Fibroblast of lung (primary cell): ENCODE data around the gene BZW1. TPM values are rescaled to one million over a fixed set of nuclear protein-coding genes. Genes with fewer than 3 reads are reported as not detected.

Experiments used
- DNase-seq, 2 donors: peaks; one replicate each; pipeline versions ENCODE4 v3.0.0 to v3.0.0-alpha.2; 2010; ENCODE audit warnings: low read depth in 2 of 2
- H2AFZ ChIP-seq: 2 replicates; pipeline ENCODE4 v1.5.1; 2012; ENCODE audit warnings: low read length, control low read depth, inconsistent platforms
- H3K27ac ChIP-seq: 2 replicates; pipeline ENCODE4 v1.5.1; 2011; ENCODE audit warnings: low read length, control low read depth; ENCODE audit not compliant: insufficient read depth
- H3K27me3 ChIP-seq: 2 replicates; pipeline ENCODE4 v1.5.1; 2011; ENCODE audit warnings: mild to moderate bottlenecking, low read length; ENCODE audit not compliant: control insufficient read depth, insufficient read depth
- H3K36me3 ChIP-seq: 2 replicates; pipeline ENCODE4 v1.5.1; 2011; ENCODE audit warnings: low read length; ENCODE audit not compliant: control insufficient read depth, insufficient read depth
- H3K4me1 ChIP-seq: 2 replicates; pipeline ENCODE4 v1.5.1; 2011; ENCODE audit warnings: low read length; ENCODE audit not compliant: control insufficient read depth, insufficient read depth; ENCODE audit errors: extremely low read depth
- H3K4me2 ChIP-seq: 2 replicates; pipeline ENCODE4 v1.5.1; 2011; ENCODE audit warnings: low read length, control low read depth; ENCODE audit not compliant: insufficient read depth; ENCODE audit errors: extremely low read depth
- H3K4me3 ChIP-seq, 4 experiments: fragments of 200-600 bp in 1 of 4; sonication (generic) in 1 of 4; replicated peaks in 1 of 4; 2 replicates each; pipeline ENCODE4 v1.5.1; 2011 to 2016; ENCODE audit warnings: low read length in 4 of 4, low read depth in 3 of 4, mild to moderate bottlenecking in 3 of 4, control low read depth in 2 of 4, inconsistent platforms in 1 of 4, mixed read lengths in 1 of 4; ENCODE audit not compliant: insufficient read depth in 1 of 4; ENCODE audit errors: control extremely low read depth in 1 of 4
- H3K79me2 ChIP-seq: 2 replicates; pipeline ENCODE4 v1.5.1; 2012; ENCODE audit warnings: mild to moderate bottlenecking, low read length, inconsistent platforms; ENCODE audit not compliant: control insufficient read depth, insufficient read depth
- H3K9ac ChIP-seq: 2 replicates; pipeline ENCODE4 v1.5.1; 2011; ENCODE audit warnings: mild to moderate bottlenecking, low read length, control low read depth; ENCODE audit not compliant: insufficient read depth
- H3K9me3 ChIP-seq: 2 replicates; pipeline ENCODE4 v1.5.1; 2012; ENCODE audit warnings: low read depth, low read length; ENCODE audit not compliant: control insufficient read depth, insufficient read depth
- H4K20me1 ChIP-seq: 2 replicates; pipeline ENCODE4 v1.5.1; 2011; ENCODE audit warnings: low read length; ENCODE audit not compliant: control insufficient read depth, insufficient read depth; ENCODE audit errors: extremely low read depth
- EZH2 ChIP-seq: IDR thresholded peaks from 2 replicates; pipeline ENCODE4 v1.5.1; 2012; ENCODE audit warnings: low read length, control low read depth, mild to moderate bottlenecking; ENCODE audit errors: missing control alignments
- polyA plus RNA-seq, 2 donors: library from polyadenylated mRNA; depleted of rRNA in 1 of 2; stranded (reverse) in 1 of 2; unstranded in 1 of 2; fragments of >200 nt; gene quantifications; 2 replicates each; pipeline ENCODE4 v1.2.1, GENCODE V29; 2011 to 2012; ENCODE audit warnings: missing spikeins in 1 of 2
- total RNA-seq: library from RNA; depleted of rRNA; stranded (reverse); fragments of >200 nt; gene quantifications from 2 replicates; pipeline ENCODE4 v1.2.1, GENCODE V29; 2014
- TF ChIP-seq, protein P1 (sequence below), 2 donors: IDR thresholded peaks in 1 of 2; conservative IDR thresholded peaks in 1 of 2; 1 replicate in 1 of 2; 2 replicates in 1 of 2; pipeline ENCODE4 v1.5.1; 2011 to 2012; ENCODE audit warnings: low read length in 2 of 2, control low read depth in 1 of 2, inconsistent platforms in 1 of 2, low read depth in 1 of 2, mild to moderate bottlenecking in 1 of 2

BZW1 gene
- total and polyA plus RNA-seq, 2 donors (not counting 1 experiment from before 2014, with no cell fraction given): 325 to 425 TPM

DNA sequence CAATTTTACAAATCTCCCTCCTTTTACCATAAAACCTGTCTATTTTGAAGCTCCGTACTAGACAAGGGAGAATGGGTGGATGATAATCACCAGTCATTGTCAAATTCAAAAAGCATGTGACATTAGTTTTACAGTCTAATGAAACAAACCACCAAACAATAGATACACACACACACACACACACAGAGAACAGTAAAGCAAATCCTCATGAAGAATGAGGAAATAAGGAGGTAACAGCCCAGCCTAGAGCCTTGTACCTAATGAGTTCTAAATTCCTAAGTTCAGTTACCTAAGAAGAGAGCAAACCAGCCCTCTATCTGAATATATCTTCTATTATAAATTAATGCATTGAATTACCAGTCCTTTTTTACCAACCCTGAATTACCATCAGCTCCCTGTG is 36.8 kb upstream of the BZW1 start:
- no peak for DNase-seq
- Histone ChIP-seq H4K20me1 (no peaks in the 10 kb centered on the region), H3K9ac (no peak overlapping the region), H3K4me1 (peaks cover 3% of the 10 kb centered on the region), H3K27ac (no peak overlapping the region), H3K36me3 (no peaks in the 10 kb centered on the region), H3K9me3 (no peaks in the 10 kb centered on the region), H3K4me2 (no peak overlapping the region), H3K79me2 (no peaks in the 10 kb centered on the region), H2AFZ (no peak overlapping the region), H3K4me3 (no peak overlapping the region), H3K27me3 (no peaks in the 10 kb centered on the region)
- no peak for TF ChIP-seq EZH2
- TF ChIP-seq, protein P1, sequence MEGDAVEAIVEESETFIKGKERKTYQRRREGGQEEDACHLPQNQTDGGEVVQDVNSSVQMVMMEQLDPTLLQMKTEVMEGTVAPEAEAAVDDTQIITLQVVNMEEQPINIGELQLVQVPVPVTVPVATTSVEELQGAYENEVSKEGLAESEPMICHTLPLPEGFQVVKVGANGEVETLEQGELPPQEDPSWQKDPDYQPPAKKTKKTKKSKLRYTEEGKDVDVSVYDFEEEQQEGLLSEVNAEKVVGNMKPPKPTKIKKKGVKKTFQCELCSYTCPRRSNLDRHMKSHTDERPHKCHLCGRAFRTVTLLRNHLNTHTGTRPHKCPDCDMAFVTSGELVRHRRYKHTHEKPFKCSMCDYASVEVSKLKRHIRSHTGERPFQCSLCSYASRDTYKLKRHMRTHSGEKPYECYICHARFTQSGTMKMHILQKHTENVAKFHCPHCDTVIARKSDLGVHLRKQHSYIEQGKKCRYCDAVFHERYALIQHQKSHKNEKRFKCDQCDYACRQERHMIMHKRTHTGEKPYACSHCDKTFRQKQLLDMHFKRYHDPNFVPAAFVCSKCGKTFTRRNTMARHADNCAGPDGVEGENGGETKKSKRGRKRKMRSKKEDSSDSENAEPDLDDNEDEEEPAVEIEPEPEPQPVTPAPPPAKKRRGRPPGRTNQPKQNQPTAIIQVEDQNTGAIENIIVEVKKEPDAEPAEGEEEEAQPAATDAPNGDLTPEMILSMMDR (conservative IDR thresholded peaks at IDR 0.05 in 1 of 2, IDR thresholded peaks at IDR 0.05 in 1 of 2; ENCODE audit: low read depth in 1 of 2, low read length in 2 of 2): no peak

GRCh38 chr2:200777275-200777674 is 34.4 kb upstream of the BZW1 start:
- H3K9me3 ChIP-seq: no peaks in the 10 kb centered on the region
- no peak overlapping the region for H3K9ac ChIP-seq
- no peaks in the 10 kb centered on the region for H4K20me1 ChIP-seq
- no peaks in the 10 kb centered on the region for H3K36me3 ChIP-seq
- no peak overlapping the region for H3K4me3 ChIP-seq
- DNase-seq: no peak
- no peak for TF ChIP-seq EZH2
- TF ChIP-seq, protein P1 (conservative IDR thresholded peaks at IDR 0.05 in 1 of 2, IDR thresholded peaks at IDR 0.05 in 1 of 2; ENCODE audit: low read depth in 1 of 2, low read length in 2 of 2): no peak
- no peaks in the 10 kb centered on the region for H3K27me3 ChIP-seq
- H3K27ac ChIP-seq: no peak overlapping the region
- H3K4me2 ChIP-seq: no peak overlapping the region
- no peaks in the 10 kb centered on the region for H3K79me2 ChIP-seq
- H2AFZ ChIP-seq: no peak overlapping the region
- H3K4me1 ChIP-seq: peaks cover 3% of the 10 kb centered on the region

DNA sequence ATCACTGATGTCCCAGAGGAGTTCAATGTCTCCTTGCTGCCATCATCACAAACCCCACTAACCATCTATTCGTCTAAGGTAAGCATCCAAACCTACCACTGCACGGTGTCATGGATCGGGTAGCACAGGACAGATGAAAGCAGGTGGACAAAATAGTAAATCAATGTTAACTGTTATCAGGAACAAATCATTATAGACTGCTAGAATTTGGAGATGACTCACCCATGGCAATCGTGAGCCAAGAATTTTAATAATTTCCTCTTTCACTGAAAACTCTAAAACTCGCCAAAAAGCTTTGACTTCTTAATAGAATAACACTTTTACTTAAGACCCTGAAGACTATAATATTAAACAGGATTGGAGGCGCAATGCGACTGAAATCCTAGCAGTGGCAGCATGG is 33.7 kb upstream of the BZW1 start:
- peak overlapping the region; percentile 56 for H3K4me2 ChIP-seq
- H3K4me1 ChIP-seq: peaks cover 3% of the 10 kb centered on the region
- peak in 1 of 2 donors; percentile 49 for DNase-seq
- no peak overlapping the region for H2AFZ ChIP-seq
- no peak overlapping the region for H3K27ac ChIP-seq
- no peak overlapping the region for H3K4me3 ChIP-seq
- TF ChIP-seq, protein P1 (conservative IDR thresholded peaks at IDR 0.05 in 1 of 2, IDR thresholded peaks at IDR 0.05 in 1 of 2; ENCODE audit: low read depth in 1 of 2, low read length in 2 of 2): no peak
- no peak for TF ChIP-seq EZH2
- H3K36me3 ChIP-seq: no peaks in the 10 kb centered on the region
- no peaks in the 10 kb centered on the region for H3K27me3 ChIP-seq
- H3K79me2 ChIP-seq: no peaks in the 10 kb centered on the region
- no peaks in the 10 kb centered on the region for H4K20me1 ChIP-seq
- H3K9me3 ChIP-seq: no peaks in the 10 kb centered on the region
- H3K9ac ChIP-seq: no peak overlapping the region
